ENCODE measurements around the gene RBM47.
"Not testable (repeated sequence)": the region's sequence is repeated elsewhere in the genome, so short reads cannot be mapped to it uniquely, and the experiment has no call there.

The RBM47 gene

GRCh38 chr4:40526741-40527140, 102.9 kb downstream of the RBM47 start:
- DNase-seq (ENCODE audit: low read depth in 3 of 3), result no peak

GRCh38 chr4:40525752-40526598, 103.7 kb downstream of the RBM47 start:
- DNase-seq (ENCODE audit: low read depth in 3 of 3), result no peak

- DNase-seq (ENCODE audit: low read depth in 3 of 3), result no peak
These were observed 105.2 kb downstream of the RBM47 start for GRCh38 chr4:40524366-40525041.

- DNase-seq (ENCODE audit: low read depth in 3 of 3), result no peak
These were observed 106.1 kb downstream of the RBM47 start for GRCh38 chr4:40523581-40523980.

- DNase-seq (ENCODE audit: low read depth in 3 of 3), result no peak
These were observed 107.7 kb downstream of the RBM47 start for GRCh38 chr4:40521957-40522356.

- DNase-seq (ENCODE audit: low read depth in 3 of 3), result no peak
These were observed 109.1 kb downstream of the RBM47 start for GRCh38 chr4:40520533-40520932.

- not testable (repeated sequence) for DNase-seq (ENCODE audit: low read depth in 3 of 3)
These were observed 112.6 kb downstream of the RBM47 start for GRCh38 chr4:40517081-40517480.

- no peak for DNase-seq (ENCODE audit: low read depth in 3 of 3)
These were observed 113.0 kb downstream of the RBM47 start for GRCh38 chr4:40516651-40517050.

- DNase-seq (ENCODE audit: low read depth in 3 of 3), result no peak
These were observed 114.0 kb downstream of the RBM47 start for GRCh38 chr4:40515398-40516293.

GRCh38 chr4:40515037-40515397, 114.6 kb downstream of the RBM47 start:
- DNase-seq (ENCODE audit: low read depth in 3 of 3), result no peak

- DNase-seq (ENCODE audit: low read depth in 3 of 3), result no peak
These were observed 115.1 kb downstream of the RBM47 start for GRCh38 chr4:40514497-40514951.

GRCh38 chr4:40511036-40511614, 118.5 kb downstream of the RBM47 start:
- DNase-seq (ENCODE audit: low read depth in 3 of 3), result no peak

GRCh38 chr4:40507977-40508376, 121.7 kb downstream of the RBM47 start:
- DNase-seq (ENCODE audit: low read depth in 3 of 3), result no peak

GRCh38 chr4:40506492-40506891, 123.2 kb downstream of the RBM47 start:
- no peak for DNase-seq (ENCODE audit: low read depth in 3 of 3)

- no peak for DNase-seq (ENCODE audit: low read depth in 3 of 3)
These were observed 123.6 kb downstream of the RBM47 start for GRCh38 chr4:40506066-40506465.

- no peak for DNase-seq (ENCODE audit: low read depth in 3 of 3)
These were observed 126.7 kb downstream of the RBM47 start for GRCh38 chr4:40502934-40503333.

- DNase-seq (ENCODE audit: low read depth in 3 of 3), result no peak
These were observed 127.4 kb downstream of the RBM47 start for GRCh38 chr4:40502220-40502619.

- no peak for DNase-seq (ENCODE audit: low read depth in 3 of 3)
These were observed 128.9 kb downstream of the RBM47 start for GRCh38 chr4:40500781-40501180.

GRCh38 chr4:40493160-40493559, 136.5 kb downstream of the RBM47 start:
- no peak for DNase-seq (ENCODE audit: low read depth in 3 of 3)

- no peak for DNase-seq (ENCODE audit: low read depth in 3 of 3)
These were observed 137.0 kb downstream of the RBM47 start for GRCh38 chr4:40492691-40493090.

GRCh38 chr4:40490481-40490880, 139.2 kb downstream of the RBM47 start:
- DNase-seq (ENCODE audit: low read depth in 3 of 3), result no peak

- DNase-seq (ENCODE audit: low read depth in 3 of 3), result no peak
These were observed 139.7 kb downstream of the RBM47 start for GRCh38 chr4:40489961-40490360.

Data from stimulated activated CD4-positive, alpha-beta T cell treated with anti-CD3 and anti-CD28 coated beads, TNF-alpha, amount 100 ng/mL, for 4 hours (primary cell).